DMS 273 (cell line): ENCODE data around the gene MAPK11.
A peak's percentile ranks its signal among the peaks of the same experiment; 100 is the strongest.
"Not testable (repeated sequence)": the region's sequence is repeated elsewhere in the genome, so short reads cannot be mapped to it uniquely, and the experiment has no call there.

Source experiments
- DNase-seq: peaks from one replicate; lab custom pipeline; 2025; ENCODE audit not compliant: unreplicated experiment; lab: John Stamatoyannopoulos, UW

MAPK11 gene

GRCh38 chr22:50278956-50279619 is 8.9 kb upstream of the MAPK11 start:
- no peak for DNase-seq

DNA sequence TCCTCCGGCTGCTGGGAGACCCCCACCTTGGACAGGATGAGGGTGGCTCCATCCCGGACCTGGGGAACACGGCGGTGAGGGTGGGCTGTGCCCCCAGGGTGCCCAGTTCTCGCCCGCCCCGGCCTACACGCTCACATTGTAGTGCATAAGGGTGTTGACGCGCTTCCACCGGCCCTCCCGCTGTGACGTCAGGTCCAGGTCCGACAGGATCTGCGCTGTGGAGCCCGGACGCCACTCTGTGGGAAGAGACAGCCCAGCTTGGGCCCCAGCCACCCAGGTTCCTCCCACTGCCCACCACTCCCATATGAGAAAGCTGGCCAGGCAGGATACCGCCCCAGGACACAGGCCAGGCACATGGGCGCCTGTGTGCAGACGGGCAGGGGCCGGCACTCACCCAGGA is 8.3 kb upstream of the MAPK11 start:
- DNase-seq: no peak

- no peak for DNase-seq
These were observed 7.6 kb upstream of the MAPK11 start for GRCh38 chr22:50277761-50278160.

DNA sequence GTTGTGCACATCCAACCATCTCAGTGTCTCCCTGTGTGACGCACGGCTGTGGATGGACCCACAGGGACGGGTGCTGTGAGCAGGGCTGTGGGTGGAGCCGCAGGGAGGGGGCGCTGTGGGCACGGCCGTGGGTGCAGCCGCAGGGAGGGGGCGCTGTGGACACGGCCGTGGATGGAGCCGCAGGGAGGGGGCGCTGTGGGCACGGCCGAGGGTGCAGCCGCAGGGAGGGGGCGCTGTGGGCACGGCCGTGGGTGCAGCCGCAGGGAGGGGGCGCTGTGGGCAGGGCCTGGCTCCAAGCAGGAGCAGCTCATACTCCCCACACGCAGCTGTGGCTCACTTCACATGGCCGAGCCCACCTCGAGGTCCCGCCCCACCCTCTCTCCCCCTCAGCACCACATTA is 6.0 kb upstream of the MAPK11 start:
- DNase-seq: peak; percentile 55

DNA sequence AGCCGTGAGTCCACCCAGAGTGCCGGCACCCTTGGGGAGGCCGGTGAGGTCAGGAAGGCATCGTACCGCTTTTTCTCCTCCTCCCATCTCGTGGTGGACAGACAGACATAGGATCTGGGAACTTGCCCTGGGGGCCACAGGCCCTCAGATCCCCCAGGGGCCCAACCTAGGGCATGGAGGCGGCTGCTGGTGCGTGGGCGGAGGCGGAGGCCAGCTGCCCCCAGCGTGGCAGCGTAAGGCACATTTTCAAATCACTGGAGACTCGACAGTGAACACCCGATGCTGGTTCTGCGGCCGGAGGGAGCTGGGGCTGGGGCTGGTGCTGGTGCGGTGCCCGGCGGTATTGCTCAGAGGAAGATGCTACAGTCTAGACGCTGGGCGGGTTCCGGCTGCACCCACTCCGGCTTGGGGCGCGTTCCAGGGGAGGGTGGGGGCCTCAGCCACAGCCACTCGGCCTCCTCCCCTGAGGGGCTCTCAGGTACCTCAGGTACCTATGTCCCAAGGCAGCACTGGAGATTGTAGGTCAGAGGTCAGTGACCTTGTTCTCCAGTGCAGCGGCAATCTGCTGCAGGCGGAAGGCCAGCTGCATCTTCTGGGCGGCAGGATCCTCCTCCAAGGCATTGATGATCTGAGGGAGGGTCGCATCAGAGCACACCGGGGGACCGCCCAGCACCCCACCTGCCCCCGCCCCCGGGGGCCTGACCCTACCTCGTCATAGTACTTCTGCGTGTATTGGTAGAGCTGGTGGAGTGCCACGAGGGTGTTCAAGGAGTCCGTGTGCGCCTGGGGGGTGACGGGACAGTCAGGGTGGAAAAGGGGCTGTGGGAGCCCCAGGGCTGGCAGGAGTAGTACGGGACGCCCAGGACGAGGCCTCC is 5.2 kb upstream of the MAPK11 start:
- DNase-seq: no peak

- DNase-seq: peak; percentile 24
These were observed 4.6 kb upstream of the MAPK11 start for GRCh38 chr22:50274771-50275170.

GRCh38 chr22:50274311-50274710 is 4.1 kb upstream of the MAPK11 start:
- peak; percentile 73 for DNase-seq

- DNase-seq: not testable (repeated sequence)
These were observed 3.6 kb upstream of the MAPK11 start for GRCh38 chr22:50273781-50274180.

DNA sequence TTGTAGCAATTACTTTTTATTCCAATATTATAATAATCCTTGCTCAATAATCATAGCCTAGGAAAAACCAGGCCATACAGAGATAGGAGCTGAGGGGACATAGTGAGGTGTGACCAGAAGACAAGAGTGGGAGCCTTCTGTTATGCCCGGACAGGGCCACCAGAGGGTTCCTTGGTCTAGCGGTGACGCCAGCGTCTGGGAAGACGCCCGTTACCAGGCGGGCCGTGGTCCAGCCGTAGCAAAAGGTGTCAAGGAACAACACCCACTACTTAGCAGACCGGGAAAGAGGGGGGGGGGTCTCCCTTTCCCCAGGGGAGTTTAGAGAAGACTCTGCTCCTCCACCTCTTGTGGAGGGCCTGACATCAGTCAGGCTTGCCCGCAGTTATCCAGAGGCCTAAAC is 3.2 kb upstream of the MAPK11 start:
- DNase-seq: not testable (repeated sequence)

DNA sequence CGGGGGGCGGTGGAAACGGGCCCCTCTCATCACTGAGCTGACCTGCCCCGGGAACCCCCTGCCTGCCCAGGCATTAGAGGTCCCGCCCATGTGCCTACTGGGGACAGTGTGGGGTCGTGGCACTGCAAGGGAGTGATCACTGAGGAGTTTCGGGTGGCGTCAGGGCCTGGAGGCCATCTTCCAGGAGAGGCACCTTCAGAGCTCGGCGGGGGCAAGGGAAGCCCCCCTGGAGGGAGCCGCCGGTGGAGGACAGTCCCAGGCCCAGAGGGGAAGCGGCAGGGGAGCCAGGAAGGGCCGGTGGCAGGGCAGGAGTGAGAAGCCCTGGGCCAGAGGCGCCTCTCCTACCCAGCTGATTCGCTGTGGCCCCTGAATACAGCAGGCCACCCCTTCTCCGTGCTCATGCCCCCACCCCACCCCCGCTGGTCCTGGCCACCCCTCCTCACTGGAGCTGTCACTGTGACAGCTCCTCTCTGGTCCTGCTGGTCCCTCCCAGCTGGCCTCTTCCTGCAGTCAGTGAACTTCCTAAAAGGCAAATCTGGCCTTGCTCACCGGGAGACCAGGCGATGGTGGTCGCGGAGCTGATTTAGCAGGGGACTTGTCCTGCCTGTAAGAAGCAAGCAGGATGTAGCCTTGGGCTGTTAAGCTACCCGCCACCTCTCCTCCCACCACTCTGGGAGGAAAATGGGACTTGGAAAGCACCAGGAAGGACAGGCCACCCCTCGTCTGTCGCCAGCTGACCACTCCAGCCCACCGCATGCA is 2.0 kb upstream of the MAPK11 start:
- DNase-seq: peak; percentile 34

DNA sequence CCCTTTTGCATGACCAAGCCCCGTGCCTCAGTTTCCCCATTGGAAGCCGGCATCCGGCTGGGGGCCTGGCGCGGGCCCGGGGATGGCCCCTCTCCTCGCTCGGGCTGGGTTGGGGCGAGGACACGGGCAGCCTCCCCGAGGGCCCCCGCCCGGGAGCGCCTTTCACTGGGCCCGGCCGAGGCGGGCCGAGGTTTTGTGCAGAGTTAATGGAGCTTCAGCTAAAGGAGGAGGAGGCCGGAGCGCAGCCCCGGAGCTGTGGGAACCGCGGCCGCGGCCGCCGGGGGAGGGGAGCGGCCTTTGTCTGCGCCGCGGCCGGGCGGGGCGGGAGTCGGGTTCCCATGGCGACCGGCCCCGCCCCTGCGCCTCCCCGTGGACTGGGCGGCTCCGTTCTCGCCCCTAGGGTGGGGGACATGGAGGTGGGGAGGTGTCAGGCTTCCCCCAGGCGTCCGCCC is 1.4 kb upstream of the MAPK11 start:
- DNase-seq: peak; percentile 86

- DNase-seq: peak; percentile 61
These were observed 650 bp upstream of the MAPK11 start for GRCh38 chr22:50270666-50271394.

DNA sequence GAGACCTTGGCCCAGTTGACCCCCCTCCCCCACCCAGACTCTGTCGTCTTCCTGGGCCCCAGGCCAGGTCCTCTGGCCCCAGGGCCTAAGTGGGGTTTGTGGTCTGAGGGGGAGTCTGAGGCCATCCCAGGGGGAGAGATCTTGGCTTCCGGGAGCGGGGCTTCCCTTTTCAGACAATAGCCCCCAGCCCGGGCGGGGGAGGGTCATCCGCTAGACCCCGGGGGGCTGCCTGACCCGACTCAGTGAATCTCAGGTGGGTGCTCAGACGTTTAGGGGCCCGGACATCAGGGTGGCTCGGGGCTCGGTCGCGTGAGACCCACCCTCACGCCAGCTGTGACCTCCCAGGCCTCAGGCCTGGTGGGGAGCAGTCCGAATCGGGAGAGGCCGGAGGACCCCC is 609 bp downstream of the MAPK11 start:
- no peak for DNase-seq

GRCh38 chr22:50268655-50269113 is 1.5 kb downstream of the MAPK11 start:
- DNase-seq: peak; percentile 52

DNA sequence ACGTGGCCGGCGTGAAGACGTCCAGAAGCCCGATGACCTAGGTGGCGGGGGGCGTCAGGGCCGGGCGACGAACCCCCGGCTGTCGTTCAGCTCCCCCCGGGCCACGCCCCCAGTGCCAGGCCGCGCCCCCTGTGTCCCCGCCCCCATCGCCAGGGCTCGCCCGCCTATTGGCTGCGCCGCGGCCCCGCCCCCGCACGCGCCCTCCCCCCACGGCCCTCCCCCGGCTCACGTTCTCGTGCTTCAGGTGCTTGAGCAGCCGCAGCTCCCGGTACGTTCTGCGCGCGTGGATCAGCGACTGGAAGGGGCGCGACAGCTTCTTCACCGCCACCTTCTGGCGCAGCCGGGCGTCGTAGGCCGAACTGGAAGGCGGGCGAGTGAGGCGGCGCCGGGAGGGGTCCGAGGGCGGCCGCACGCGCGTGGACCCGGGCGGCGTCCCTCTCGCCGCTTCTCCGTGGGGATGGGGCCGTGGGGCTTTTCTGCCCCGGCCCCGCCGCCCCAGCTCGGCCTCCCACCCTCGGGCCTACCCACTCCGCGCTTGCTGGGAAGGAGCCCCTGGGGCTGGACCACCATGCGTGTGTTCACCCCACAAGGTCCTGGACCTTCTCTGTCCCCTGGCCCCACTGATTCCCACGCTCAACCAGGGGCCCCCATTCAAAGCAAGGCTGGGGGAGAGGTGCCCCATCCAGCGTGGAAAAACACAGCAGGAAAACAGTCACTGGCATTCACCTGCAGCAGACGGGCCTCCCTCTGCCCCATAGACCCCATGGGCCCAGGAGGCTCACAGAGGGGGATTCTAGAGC is 2.4 kb downstream of the MAPK11 start:
- no peak for DNase-seq

DNA sequence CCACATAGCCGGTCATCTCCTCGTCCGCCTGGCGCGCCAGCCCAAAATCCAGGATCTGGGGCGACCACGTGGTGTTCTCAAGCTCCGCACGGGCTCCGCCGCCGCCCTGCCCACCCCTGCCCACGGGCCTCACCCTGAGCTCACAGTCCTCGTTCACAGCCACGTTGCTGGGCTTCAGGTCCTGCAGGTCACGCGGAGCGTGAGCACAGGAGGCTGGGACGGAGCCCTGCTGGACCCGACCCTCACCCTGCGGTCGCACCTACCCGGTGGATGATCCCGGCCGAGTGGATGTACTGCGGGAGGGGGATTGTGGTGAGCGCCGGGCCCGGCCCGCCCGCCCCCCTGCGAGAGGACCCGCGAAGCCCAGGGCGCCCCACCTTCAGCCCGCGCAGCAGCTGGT is 3.2 kb downstream of the MAPK11 start:
- DNase-seq: no peak

DNA sequence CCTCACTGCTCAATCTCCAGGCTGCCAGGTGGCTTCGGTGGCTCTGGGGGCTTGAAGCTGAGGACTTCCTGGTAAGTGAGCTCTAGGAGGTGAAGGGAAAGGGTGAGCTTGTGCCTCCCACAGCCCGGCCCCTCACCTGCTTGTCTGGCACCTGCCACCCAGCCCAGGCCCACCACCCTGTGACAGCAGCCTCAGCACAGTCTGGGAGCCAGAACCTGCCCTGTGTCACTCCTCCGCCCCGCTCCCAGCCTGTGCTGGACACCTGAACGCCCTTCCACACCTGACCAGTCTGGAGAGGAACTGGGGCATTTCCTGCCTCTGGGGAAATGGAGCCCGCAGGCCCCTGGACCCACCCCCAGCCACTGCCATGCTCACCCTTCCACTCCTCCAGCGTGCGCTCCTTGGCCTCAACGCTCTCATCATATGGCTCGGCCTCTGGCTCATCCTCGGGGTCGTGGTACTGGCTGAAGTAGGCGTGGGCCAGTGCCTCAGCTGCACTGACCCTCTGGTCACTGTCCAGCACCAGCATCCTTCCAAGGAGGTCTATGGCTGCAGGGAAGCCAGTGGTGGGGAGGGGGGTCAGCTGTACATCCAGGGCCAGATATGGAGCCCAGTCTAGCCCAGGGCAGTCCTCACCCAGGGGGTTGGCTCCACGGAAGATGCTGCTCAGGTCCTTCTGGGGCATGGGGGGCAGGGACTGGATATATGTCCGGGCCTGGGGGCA is 5.1 kb downstream of the MAPK11 start:
- DNase-seq: no peak

DNA sequence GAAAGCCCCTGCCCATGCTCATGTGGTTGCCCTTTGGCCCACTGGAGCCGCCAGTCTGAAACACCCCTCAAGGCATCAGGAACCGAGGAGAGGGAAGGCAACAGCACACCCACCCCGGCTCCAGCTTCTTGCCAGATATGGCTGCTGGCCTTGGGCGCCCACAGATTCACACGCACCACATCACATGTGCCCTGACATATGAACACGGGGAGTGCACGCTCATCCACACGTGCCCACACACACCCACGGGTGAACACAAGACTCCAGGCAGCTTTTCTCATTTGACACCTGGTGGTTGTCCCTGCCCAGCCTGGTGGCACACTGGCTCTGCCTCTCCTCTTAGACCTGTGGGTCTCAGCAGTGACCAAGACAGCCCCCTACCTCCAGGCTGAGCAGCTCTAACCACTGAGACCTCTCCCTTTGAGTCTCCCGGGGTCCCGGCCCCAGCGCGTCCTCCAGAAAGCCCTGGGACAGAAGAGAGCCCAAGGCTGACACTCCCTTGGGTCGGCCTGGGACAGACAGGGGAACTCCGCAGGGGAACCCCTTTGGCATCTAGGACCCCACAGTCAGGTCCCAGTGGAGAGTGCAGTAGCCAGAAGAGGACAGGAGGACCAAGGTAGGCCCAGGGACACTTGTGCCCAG is 6.0 kb downstream of the MAPK11 start:
- DNase-seq: no peak
